H1 (cell line): ENCODE measurements around the gene LRCH1. TPM values are rescaled to one million over a fixed set of nuclear protein-coding genes. Genes with fewer than 3 reads are reported as not detected.

Experiments
- CTCF ChIA-PET: fragments of 300-600 bp; sonication (Branson Sonifier 250); formaldehyde crosslinking; loops from one replicate; lab custom pipeline; 2021; ENCODE audit not compliant: partially characterized antibody; lab: Charles Lee
- POLR2A ChIA-PET: fragments of 300-600 bp; sonication (Branson Sonifier 250); formaldehyde crosslinking; loops from one replicate; lab custom pipeline; 2021; ENCODE audit warnings: inconsistent platforms; ENCODE audit not compliant: partially characterized antibody; lab: Charles Lee
- DNase-seq, 2 experiments: peaks; one replicate each; pipeline versions ENCODE4 v3.0.0 to v3.0.0-alpha.2; 2010 to 2022; ENCODE audit warnings: low spot score in 2 of 2, low read depth in 1 of 2, mixed read lengths in 1 of 2
- FAIRE-seq: peaks from 2 replicates; lab custom pipeline; 2011; peaks lifted over from hg19 to GRCh38; lab: Jason Lieb, UNC
- H2AFZ ChIP-seq: 2 replicates; pipeline ENCODE4 v1.8.1; 2012; ENCODE audit warnings: low read length, inconsistent platforms
- H2AK5ac ChIP-seq: 2 replicates; pipeline ENCODE4 v1.6.1; 2013; ENCODE audit warnings: low read depth, low read length
- H2BK120ac ChIP-seq: replicated peaks from 2 replicates; pipeline ENCODE3; 2013; ENCODE audit warnings: low read depth, low read length, inconsistent platforms
- H2BK12ac ChIP-seq: 2 replicates; pipeline ENCODE4 v1.6.1; 2013; ENCODE audit warnings: low read depth, low read length
- H2BK15ac ChIP-seq: 2 replicates; pipeline ENCODE4 v1.6.1; 2013; ENCODE audit warnings: low read length
- H2BK20ac ChIP-seq: 2 replicates; pipeline ENCODE4 v1.6.1; 2013; ENCODE audit warnings: low read length
- H2BK5ac ChIP-seq: 2 replicates; pipeline ENCODE4 v1.6.1; 2013; ENCODE audit warnings: low read depth, low read length
- H3K14ac ChIP-seq: 2 replicates; pipeline ENCODE4 v1.6.1; 2013; ENCODE audit warnings: inconsistent platforms; ENCODE audit not compliant: insufficient read length
- H3K18ac ChIP-seq: 2 replicates; pipeline ENCODE4 v1.6.1; 2013; ENCODE audit warnings: low read length; ENCODE audit errors: extremely low read depth
- H3K23ac ChIP-seq: 2 replicates; pipeline ENCODE4 v1.6.1; 2013; ENCODE audit warnings: inconsistent platforms; ENCODE audit not compliant: insufficient read length
- H3K23me2 ChIP-seq: 2 replicates; pipeline ENCODE4 v1.6.1; 2013; ENCODE audit warnings: low read depth, low read length
- H3K27ac ChIP-seq: 2 replicates; pipeline ENCODE4 v1.6.1; 2011; ENCODE audit warnings: low read depth, low read length, inconsistent platforms
- H3K27me3 ChIP-seq, 4 experiments: replicated peaks in 1 of 4; 1 replicate in 1 of 4; 2 replicates in 3 of 4; pipeline versions ENCODE4 v1.6.1 to v1.8.1; 2011 to 2013; ENCODE audit warnings: low read length in 3 of 4, mild to moderate bottlenecking in 3 of 4, inconsistent platforms in 2 of 4, mixed read lengths in 2 of 4, moderate library complexity in 1 of 4; ENCODE audit not compliant: control insufficient read depth in 3 of 4, insufficient read depth in 3 of 4; ENCODE audit errors: extremely low read depth in 1 of 4
- H3K36me3 ChIP-seq, 4 experiments: 2 replicates each; pipeline versions ENCODE4 v1.6.1 to v1.8.1; 2011 to 2013; ENCODE audit warnings: mild to moderate bottlenecking in 4 of 4, low read length in 3 of 4, moderate library complexity in 2 of 4, control low read depth in 1 of 4, inconsistent platforms in 1 of 4; ENCODE audit not compliant: insufficient read depth in 4 of 4, control insufficient read depth in 2 of 4
- H3K4ac ChIP-seq: replicated peaks from 2 replicates; pipeline ENCODE3; 2013; ENCODE audit warnings: low read length, low read depth, mixed read lengths, inconsistent platforms; ENCODE audit not compliant: insufficient read length
- H3K4me1 ChIP-seq, 4 experiments: replicated peaks in 1 of 4; 1 replicate in 1 of 4; 2 replicates in 3 of 4; pipeline versions ENCODE4 v1.6.1 to v1.8.1; 2011 to 2013; ENCODE audit warnings: low read length in 3 of 4, inconsistent platforms in 2 of 4, mixed read lengths in 1 of 4; ENCODE audit not compliant: insufficient read depth in 4 of 4, control insufficient read depth in 3 of 4
- H3K4me2 ChIP-seq, 2 experiments: 2 replicates each; pipeline versions ENCODE4 v1.6.1 to v1.8.1; 2011 to 2013; ENCODE audit warnings: low read depth in 2 of 2, low read length in 2 of 2, control low read depth in 1 of 2, inconsistent platforms in 1 of 2, mild to moderate bottlenecking in 1 of 2; ENCODE audit not compliant: insufficient read depth in 1 of 2
- H3K4me3 ChIP-seq, 4 experiments: fragments of 200-600, 300-600 bp in 1 of 4; sonication (generic), shearing (Covaris generic), sonication (Bioruptor Twin) in 1 of 4; 2 replicates each; pipeline versions ENCODE4 v1.5.1 to v1.8.1; 2011 to 2016; ENCODE audit warnings: low read length in 4 of 4, low read depth in 3 of 4, control low read depth in 2 of 4, inconsistent platforms in 2 of 4, mild to moderate bottlenecking in 2 of 4, mixed read lengths in 1 of 4, moderate library complexity in 1 of 4; ENCODE audit not compliant: insufficient read depth in 2 of 4; ENCODE audit errors: extremely low read depth in 1 of 4
- H3K56ac ChIP-seq: replicated peaks from 2 replicates; pipeline ENCODE3; 2013; ENCODE audit warnings: low read depth, mild to moderate bottlenecking, mixed read lengths, low read length, inconsistent platforms; ENCODE audit not compliant: insufficient read length
- H3K79me1 ChIP-seq: 2 replicates; pipeline ENCODE4 v1.6.1; 2013; ENCODE audit warnings: low read depth, low read length, control low read depth
- H3K79me2 ChIP-seq, 2 experiments: 2 replicates each; pipeline versions ENCODE4 v1.6.1 to v1.8.1; 2012 to 2013; ENCODE audit warnings: low read length in 2 of 2, mild to moderate bottlenecking in 2 of 2, inconsistent platforms in 1 of 2; ENCODE audit not compliant: insufficient read depth in 2 of 2, control insufficient read depth in 1 of 2
- H3K9ac ChIP-seq, 4 experiments: replicated peaks in 1 of 4; 1 replicate in 1 of 4; 2 replicates in 3 of 4; pipeline versions ENCODE4 v1.6.1 to v1.8.1; 2011 to 2013; ENCODE audit warnings: low read depth in 3 of 4, low read length in 3 of 4, control low read depth in 2 of 4, mild to moderate bottlenecking in 2 of 4, moderate library complexity in 2 of 4, inconsistent platforms in 1 of 4; ENCODE audit errors: extremely low read depth in 1 of 4
- H3K9me3 ChIP-seq, 2 experiments: 2 replicates each; pipeline versions ENCODE4 v1.6.1 to v1.8.1; 2012 to 2013; ENCODE audit warnings: mild to moderate bottlenecking in 2 of 2, moderate library complexity in 2 of 2, control low read depth in 1 of 2, inconsistent platforms in 1 of 2, low read depth in 1 of 2, low read length in 1 of 2, mixed read lengths in 1 of 2; ENCODE audit not compliant: insufficient read depth in 2 of 2
- H4K20me1 ChIP-seq, 2 experiments: replicated peaks in 1 of 2; 2 replicates each; pipeline versions ENCODE3 to v1.8.1; 2011 to 2013; ENCODE audit warnings: inconsistent platforms in 2 of 2, low read length in 2 of 2, mild to moderate bottlenecking in 1 of 2; ENCODE audit not compliant: insufficient read depth in 2 of 2, control insufficient read depth in 1 of 2
- H4K5ac ChIP-seq: 2 replicates; pipeline ENCODE4 v1.6.1; 2013; ENCODE audit warnings: low read length, low read depth, mixed read lengths, inconsistent platforms; ENCODE audit not compliant: insufficient read length
- H4K8ac ChIP-seq: 2 replicates; pipeline ENCODE4 v1.8.0; 2013; ENCODE audit warnings: mild to moderate bottlenecking, moderate library complexity, low read length, inconsistent platforms; ENCODE audit not compliant: insufficient read depth; ENCODE audit errors: extremely low read depth
- H4K91ac ChIP-seq: replicated peaks from 2 replicates; pipeline ENCODE3; 2013; ENCODE audit warnings: low read length, mixed read lengths, inconsistent platforms; ENCODE audit not compliant: insufficient read length
- CHD1 ChIP-seq: IDR thresholded peaks from 2 replicates; pipeline ENCODE4 v1.6.1; 2012; ENCODE audit warnings: low read depth, low read length, improper control_type of control experiment
- EGR1 ChIP-seq: IDR thresholded peaks from 2 replicates; pipeline ENCODE4 v1.6.1; 2011; ENCODE audit warnings: low read depth, low read length, borderline replicate concordance
- EZH2 ChIP-seq: fragments of 200-600 bp; sonication (generic); IDR thresholded peaks from 2 replicates; pipeline ENCODE4 v1.7.1; 2012; ENCODE audit warnings: low read depth, mild to moderate bottlenecking, moderate library complexity, low read length, inconsistent platforms; ENCODE audit not compliant: severe bottlenecking
- GABPA ChIP-seq: IDR thresholded peaks from 2 replicates; pipeline ENCODE4 v1.6.1; 2011; ENCODE audit warnings: mild to moderate bottlenecking, low read length, moderate library complexity, borderline replicate concordance; ENCODE audit not compliant: insufficient read depth
- HDAC2 ChIP-seq, 2 experiments: fragments of 300-600 bp in 1 of 2; sonication (generic) in 1 of 2; IDR thresholded peaks; 2 replicates each; pipeline ENCODE4 v1.6.1; 2011 to 2012; ENCODE audit warnings: low read depth in 2 of 2, low read length in 2 of 2, mild to moderate bottlenecking in 2 of 2, moderate library complexity in 2 of 2, borderline replicate concordance in 1 of 2, inconsistent platforms in 1 of 2
- RBBP5 ChIP-seq: IDR thresholded peaks from 2 replicates; pipeline ENCODE4 v1.7.1; 2012; ENCODE audit warnings: low read depth, mild to moderate bottlenecking, inconsistent platforms, low read length, moderate library complexity, borderline replicate concordance
- RXRA ChIP-seq: IDR thresholded peaks from 2 replicates; pipeline ENCODE4 v1.6.1; 2011; ENCODE audit warnings: low read depth, mild to moderate bottlenecking, low read length, moderate library complexity; ENCODE audit not compliant: insufficient read depth
- SIN3A ChIP-seq, 2 experiments: IDR thresholded peaks in 1 of 2; conservative IDR thresholded peaks in 1 of 2; 2 replicates each; pipeline ENCODE4 v1.6.1; 2011 to 2012; ENCODE audit warnings: low read length in 2 of 2, improper control_type of control experiment in 1 of 2, low read depth in 1 of 2, mild to moderate bottlenecking in 1 of 2
- SIRT6 ChIP-seq: IDR thresholded peaks from one replicate; pipeline ENCODE4 v1.7.1; 2012; ENCODE audit warnings: low read length, inconsistent platforms
- SRF ChIP-seq: IDR thresholded peaks from 2 replicates; pipeline ENCODE4 v1.6.1; 2011; ENCODE audit warnings: mild to moderate bottlenecking, low read depth, low read length, moderate library complexity
- TAF1 ChIP-seq: IDR thresholded peaks from 2 replicates; pipeline ENCODE4 v1.6.1; 2011; ENCODE audit warnings: mild to moderate bottlenecking, low read depth, low read length
- TCF12 ChIP-seq: IDR thresholded peaks from 2 replicates; pipeline ENCODE4 v1.6.1; 2011; ENCODE audit warnings: low read depth, mild to moderate bottlenecking, low read length
- ZNF274 ChIP-seq: IDR thresholded peaks from 2 replicates; pipeline ENCODE4 v1.7.0; 2012; ENCODE audit warnings: low read length, borderline replicate concordance; ENCODE audit errors: extremely low read depth
- WGBS, 2 experiments: shearing (Covaris generic) in 1 of 2; methylation state at CpG; one replicate each; pipeline versions ENCODE4 v1.1.6 to v1.1.7; 2013 to 2015; ENCODE audit warnings: low lambda C conversion rate in 2 of 2, mixed read lengths in 2 of 2, inconsistent platforms in 1 of 2, low coverage in 1 of 2, missing lambda C conversion rate in 1 of 2; ENCODE audit not compliant: insufficient replicate concordance in 2 of 2, insufficient coverage in 1 of 2, insufficient read length in 1 of 2; ENCODE audit errors: extremely low coverage in 1 of 2, missing lambda C conversion rate in 1 of 2; 5-methylcytosine and 5-hydroxymethylcytosine counted together
- polyA plus RNA-seq, 7 experiments: library from polyadenylated mRNA; depleted of rRNA in 3 of 7; stranded (reverse) in 5 of 7; unstranded in 2 of 7; fragments of >200 nt in 5 of 7; fragments of 200-250 nt in 2 of 7; gene quantifications; 1 replicate in 5 of 7; 2 replicates in 1 of 7; 4 replicates in 1 of 7; pipeline versions ENCODE4 v1.2.1 to v1.2.3, GENCODE V29; 2011 to 2013; ENCODE audit warnings: missing spikeins in 2 of 7, mixed read lengths in 2 of 7
- total RNA-seq: library from RNA; stranded (reverse); fragmentation: NEBNext Ultra II Directional; extraction: Animal tissue kit (Norgen Biotek cat#: 25700); gene quantifications from 2 replicates; pipeline ENCODE4 v1.2.1, GENCODE V29; 2021
- TF ChIP-seq, protein P1 (sequence below): IDR thresholded peaks from 2 replicates; pipeline ENCODE4 v1.6.1; 2011; ENCODE audit warnings: low read depth, mild to moderate bottlenecking, low read length; ENCODE audit not compliant: insufficient read depth

The LRCH1 gene
- total and polyA plus RNA-seq, 2 of the 8 experiments (the other 6 are each of a cell fraction or from before 2014, with no cell fraction given), result 3.0 to 10.1 TPM

DNA sequence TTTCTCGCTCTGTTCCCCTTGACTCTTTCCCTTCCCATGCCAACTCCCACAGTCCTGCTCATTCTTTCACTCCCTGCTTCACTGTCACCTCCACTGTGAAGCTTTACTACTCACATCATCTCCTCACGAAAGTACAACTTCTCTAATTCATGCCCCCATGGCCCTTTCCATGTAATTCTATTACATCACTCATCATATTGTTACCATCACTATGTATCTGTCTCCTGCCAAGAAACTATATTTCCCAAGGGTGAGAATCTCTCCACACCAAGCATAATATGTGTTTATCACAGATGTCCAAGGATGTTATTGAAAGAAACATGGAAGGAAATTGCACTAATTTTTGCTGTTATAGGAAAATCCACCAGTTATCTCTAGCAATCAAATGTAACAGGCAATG lies 37.2 kb upstream of the LRCH1 start:
- Histone ChIP-seq H3K18ac (no peak overlapping the region), H3K4me3 (no peak overlapping the region), H4K5ac (no peak overlapping the region), H2BK20ac (no peak overlapping the region; the same call in 1 of the 2 replicates), H3K9me3 (0 out of 4 replicates have a peak, but pooled peaks cover 0 to 3% of the 10 kb centered on the region in 2 experiments), H3K23me2 (no peaks in the 10 kb centered on the region), H4K91ac (no peak overlapping the region), H3K4ac (no peak overlapping the region), H3K4me1 (peaks cover 0 to 4% (median 0%) of the 10 kb centered on the region in 4 experiments; a peak in 1 of 7 replicates), H3K36me3 (no peaks in the 10 kb centered on the region), H3K79me1 (no peaks in the 10 kb centered on the region), H2BK120ac (no peak overlapping the region), H3K79me2 (no peaks in the 10 kb centered on the region), H2AK5ac (no peak overlapping the region), H3K9ac (no peak overlapping the region), H2AFZ (no peak overlapping the region), H3K56ac (no peak overlapping the region), H4K20me1 (no peaks in the 10 kb centered on the region), H4K8ac (no peak overlapping the region), H2BK12ac (no peak overlapping the region), H2BK5ac (no peak overlapping the region), H2BK15ac (no peak overlapping the region), H3K4me2 (no peak overlapping the region), H3K27ac (no peak overlapping the region), H3K27me3 (no peaks in the 10 kb centered on the region), H3K14ac (no peak overlapping the region), H3K23ac (no peak overlapping the region)
- 96% methylated on average over 2 of the region's 2 CpGs; no CpG with 5 or more reads in 1 of the 2 experiments for WGBS, 2 experiments
- CTCF ChIA-PET, result no interaction called here
- DNase-seq, result no peak
- no peak for FAIRE-seq
- POLR2A ChIA-PET, result no interaction called here
- no peak for TF ChIP-seq ZNF274
- no peak for TF ChIP-seq SIRT6
- TF ChIP-seq RXRA, result no peak
- no peak for TF ChIP-seq SRF
- TF ChIP-seq RBBP5, result no peak
- TF ChIP-seq CHD1, result no peak
- TF ChIP-seq EGR1, result no peak
- no peak for TF ChIP-seq HDAC2 (IDR thresholded peaks at IDR 0.05; ENCODE audit: borderline replicate concordance in 1 of 2, low read depth in 2 of 2, low read length in 2 of 2)
- no peak for TF ChIP-seq TCF12
- TF ChIP-seq GABPA, result no peak
- no peak for TF ChIP-seq EZH2
- TF ChIP-seq, protein P1, sequence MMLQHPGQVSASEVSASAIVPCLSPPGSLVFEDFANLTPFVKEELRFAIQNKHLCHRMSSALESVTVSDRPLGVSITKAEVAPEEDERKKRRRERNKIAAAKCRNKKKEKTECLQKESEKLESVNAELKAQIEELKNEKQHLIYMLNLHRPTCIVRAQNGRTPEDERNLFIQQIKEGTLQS, result no peak
- TF ChIP-seq TAF1, result no peak
- TF ChIP-seq SIN3A (conservative IDR thresholded peaks at IDR 0.05 in 1 of 2, IDR thresholded peaks at IDR 0.05 in 1 of 2; ENCODE audit: low read depth in 1 of 2, low read length in 2 of 2), result no peak
